Measurements from ENCODE around the gene SNX9.
"Not testable (repeated sequence)": the region's sequence is repeated elsewhere in the genome, so short reads cannot be mapped to it uniquely, and the experiment has no call there.

Gene SNX9

GRCh38 chr6:157893238-157893637 lies 70.2 kb downstream of the SNX9 start:
- DNase-seq, result no peak

GRCh38 chr6:157895585-157895984 lies 72.5 kb downstream of the SNX9 start:
- DNase-seq, result no peak

GRCh38 chr6:157896932-157897331 lies 73.9 kb downstream of the SNX9 start:
- no peak for DNase-seq

GRCh38 chr6:157898169-157898568 lies 75.1 kb downstream of the SNX9 start:
- no peak for DNase-seq

GRCh38 chr6:157898640-157899039 lies 75.6 kb downstream of the SNX9 start:
- DNase-seq, result no peak

GRCh38 chr6:157900262-157900661 lies 77.2 kb downstream of the SNX9 start:
- not testable (repeated sequence) for DNase-seq

- not testable (repeated sequence) for DNase-seq
Measured at GRCh38 chr6:157900751-157901150, 77.7 kb downstream of the SNX9 start.

- DNase-seq, result no peak
Measured at GRCh38 chr6:157904999-157905398, 82.0 kb downstream of the SNX9 start.

GRCh38 chr6:157905590-157906342 lies 82.7 kb downstream of the SNX9 start:
- DNase-seq, result no peak

- no peak for DNase-seq
Measured at GRCh38 chr6:157906537-157907061, 83.6 kb downstream of the SNX9 start.

GRCh38 chr6:157907651-157908050 lies 84.6 kb downstream of the SNX9 start:
- DNase-seq, result no peak

GRCh38 chr6:157908369-157909281 lies 85.6 kb downstream of the SNX9 start:
- no peak for DNase-seq

GRCh38 chr6:157909282-157909664 lies 86.2 kb downstream of the SNX9 start:
- DNase-seq, result no peak

GRCh38 chr6:157911278-157911677 lies 88.2 kb downstream of the SNX9 start:
- no peak for DNase-seq

- no peak for DNase-seq
Measured at GRCh38 chr6:157911786-157912185, 88.7 kb downstream of the SNX9 start.

GRCh38 chr6:157912326-157912725 lies 89.3 kb downstream of the SNX9 start:
- no peak for DNase-seq

GRCh38 chr6:157921685-157922367 lies 98.8 kb downstream of the SNX9 start:
- no peak for DNase-seq

- DNase-seq, result no peak
Measured at GRCh38 chr6:157925771-157926170, 102.7 kb downstream of the SNX9 start.

GRCh38 chr6:157927011-157927410 lies 104.0 kb downstream of the SNX9 start:
- no peak for DNase-seq

- DNase-seq, result no peak
Measured at GRCh38 chr6:157928428-157928827, 105.4 kb downstream of the SNX9 start.

- DNase-seq, result no peak
Measured at GRCh38 chr6:157929076-157929475, 106.0 kb downstream of the SNX9 start.

GRCh38 chr6:157929765-157930319 lies 106.8 kb downstream of the SNX9 start:
- DNase-seq, result no peak

GRCh38 chr6:157935786-157936185 lies 112.7 kb downstream of the SNX9 start:
- no peak for DNase-seq
